PFSK-1 (cell line): ENCODE results near the gene GRIN3A.

Source experiments
- FOXP2 ChIP-seq: optimal IDR thresholded peaks from 2 replicates; pipeline ENCODE3; 2011; ENCODE audit warnings: borderline replicate concordance, control low read depth, inconsistent platforms; ENCODE audit not compliant: insufficient read depth; ENCODE audit errors: extremely low read length, extremely low read depth
- POLR2AphosphoS5 ChIP-seq: IDR thresholded peaks from 2 replicates; pipeline ENCODE4 v1.6.1; 2012; ENCODE audit warnings: low read depth, mild to moderate bottlenecking, control low read depth, low read length, moderate library complexity
- SIN3A ChIP-seq: IDR thresholded peaks from 2 replicates; pipeline ENCODE4 v1.6.1; 2012; ENCODE audit warnings: mild to moderate bottlenecking, low read length, moderate library complexity, borderline replicate concordance; ENCODE audit not compliant: insufficient read depth
- TAF1 ChIP-seq: IDR thresholded peaks from 2 replicates; pipeline ENCODE4 v1.6.1; 2012; ENCODE audit warnings: low read length, control low read depth, borderline replicate concordance; ENCODE audit not compliant: insufficient read depth
- TF ChIP-seq, protein P1 (sequence below), 2 experiments: IDR thresholded peaks; 2 replicates each; pipeline versions ENCODE4 v1.6.1 to v1.8.0; 2011 to 2012; ENCODE audit warnings: low read depth in 2 of 2, low read length in 2 of 2, control low read depth in 1 of 2, inconsistent platforms in 1 of 2, mild to moderate bottlenecking in 1 of 2, moderate library complexity in 1 of 2; ENCODE audit not compliant: insufficient read depth in 1 of 2

The GRIN3A gene

DNA sequence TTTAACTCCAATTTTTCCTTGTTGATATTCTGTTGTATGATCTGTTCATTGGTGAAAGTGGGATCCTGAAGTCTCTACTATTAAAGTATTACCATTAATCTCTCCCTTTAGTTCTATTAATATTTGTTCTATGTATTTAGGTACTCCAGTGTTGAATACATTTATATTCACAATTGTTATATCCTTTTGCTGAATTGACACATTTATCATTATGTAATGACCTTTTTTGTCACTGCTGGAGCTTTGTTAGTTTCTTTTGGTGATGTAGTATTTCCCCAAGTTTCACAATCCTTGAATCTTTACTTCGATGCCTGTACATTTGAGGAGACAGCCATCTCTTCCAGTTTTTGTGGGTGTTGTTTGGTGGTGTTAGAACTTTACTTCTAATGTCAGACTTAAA lies 90.0 kb downstream of the GRIN3A start:
- TF ChIP-seq SIN3A (no peak), POLR2AphosphoS5 (no peak), FOXP2 (no peak), TAF1 (no peak)
- TF ChIP-seq, protein P1, sequence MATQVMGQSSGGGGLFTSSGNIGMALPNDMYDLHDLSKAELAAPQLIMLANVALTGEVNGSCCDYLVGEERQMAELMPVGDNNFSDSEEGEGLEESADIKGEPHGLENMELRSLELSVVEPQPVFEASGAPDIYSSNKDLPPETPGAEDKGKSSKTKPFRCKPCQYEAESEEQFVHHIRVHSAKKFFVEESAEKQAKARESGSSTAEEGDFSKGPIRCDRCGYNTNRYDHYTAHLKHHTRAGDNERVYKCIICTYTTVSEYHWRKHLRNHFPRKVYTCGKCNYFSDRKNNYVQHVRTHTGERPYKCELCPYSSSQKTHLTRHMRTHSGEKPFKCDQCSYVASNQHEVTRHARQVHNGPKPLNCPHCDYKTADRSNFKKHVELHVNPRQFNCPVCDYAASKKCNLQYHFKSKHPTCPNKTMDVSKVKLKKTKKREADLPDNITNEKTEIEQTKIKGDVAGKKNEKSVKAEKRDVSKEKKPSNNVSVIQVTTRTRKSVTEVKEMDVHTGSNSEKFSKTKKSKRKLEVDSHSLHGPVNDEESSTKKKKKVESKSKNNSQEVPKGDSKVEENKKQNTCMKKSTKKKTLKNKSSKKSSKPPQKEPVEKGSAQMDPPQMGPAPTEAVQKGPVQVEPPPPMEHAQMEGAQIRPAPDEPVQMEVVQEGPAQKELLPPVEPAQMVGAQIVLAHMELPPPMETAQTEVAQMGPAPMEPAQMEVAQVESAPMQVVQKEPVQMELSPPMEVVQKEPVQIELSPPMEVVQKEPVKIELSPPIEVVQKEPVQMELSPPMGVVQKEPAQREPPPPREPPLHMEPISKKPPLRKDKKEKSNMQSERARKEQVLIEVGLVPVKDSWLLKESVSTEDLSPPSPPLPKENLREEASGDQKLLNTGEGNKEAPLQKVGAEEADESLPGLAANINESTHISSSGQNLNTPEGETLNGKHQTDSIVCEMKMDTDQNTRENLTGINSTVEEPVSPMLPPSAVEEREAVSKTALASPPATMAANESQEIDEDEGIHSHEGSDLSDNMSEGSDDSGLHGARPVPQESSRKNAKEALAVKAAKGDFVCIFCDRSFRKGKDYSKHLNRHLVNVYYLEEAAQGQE (IDR thresholded peaks at IDR 0.05; ENCODE audit: insufficient read depth in 1 of 2, low read depth in 2 of 2, low read length in 2 of 2) = no peak

DNA sequence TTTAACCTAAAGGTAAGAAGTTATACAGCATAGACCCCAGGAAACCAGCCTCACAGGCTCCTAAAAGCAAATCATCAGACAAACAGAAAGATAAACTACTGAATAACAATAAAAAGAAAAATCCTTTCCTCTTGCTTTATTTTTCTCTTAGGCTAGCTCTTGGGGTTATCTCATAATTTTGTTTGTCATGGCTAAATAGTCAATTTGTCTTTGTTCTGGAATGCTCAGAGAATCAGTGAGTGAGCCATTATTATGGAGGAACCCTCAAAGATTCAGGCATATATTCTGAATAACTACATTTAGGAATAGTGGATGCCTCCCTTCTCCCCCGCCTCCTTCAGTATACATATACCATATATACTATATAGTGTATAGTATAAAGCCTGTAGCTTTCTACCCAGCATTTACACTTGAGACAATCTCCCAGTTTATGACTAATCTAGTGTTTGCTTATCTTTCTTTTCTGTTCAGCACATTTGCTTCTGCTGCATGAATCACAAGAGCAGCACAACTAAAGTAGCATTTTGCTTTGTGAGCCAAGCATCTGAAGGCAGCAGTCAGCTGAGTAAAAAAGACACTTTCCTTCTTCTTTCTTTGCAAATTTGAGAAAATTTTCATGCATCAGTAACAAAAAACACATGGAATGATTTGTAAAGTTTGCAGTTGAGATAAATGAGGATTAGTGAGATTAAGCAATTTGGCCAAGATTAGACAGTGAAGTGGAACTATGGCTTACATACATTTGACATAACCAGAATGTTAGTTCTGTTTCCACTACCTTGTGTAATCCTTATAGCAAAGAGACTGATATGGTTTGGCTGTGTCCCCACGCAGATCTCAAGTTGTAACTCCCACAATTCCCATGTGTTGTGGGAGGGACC lies 98.4 kb downstream of the GRIN3A start:
- TF ChIP-seq, protein P1 (IDR thresholded peaks at IDR 0.05; ENCODE audit: insufficient read depth in 1 of 2, low read depth in 2 of 2, low read length in 2 of 2) = no peak
- TF ChIP-seq FOXP2 (no peak), SIN3A (no peak), TAF1 (no peak), POLR2AphosphoS5 (no peak)

DNA sequence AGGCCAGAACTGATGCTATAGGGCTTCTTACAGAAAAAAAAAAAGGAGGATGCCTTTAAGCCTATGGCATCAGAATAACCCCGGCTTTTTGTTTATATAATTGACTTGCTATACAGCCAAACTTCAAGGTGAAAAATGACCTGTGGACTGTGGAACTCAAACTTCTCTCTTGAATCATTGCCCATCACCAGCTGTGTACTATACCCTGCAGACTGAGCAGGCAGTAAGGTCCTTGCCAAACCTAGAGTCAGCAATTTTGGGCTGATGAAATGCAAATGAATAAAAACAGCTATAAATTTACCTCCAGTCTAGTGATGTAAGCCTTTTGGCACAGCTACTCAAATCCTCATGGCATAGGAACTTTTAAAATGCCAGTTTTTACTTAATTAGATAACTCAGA lies 99.1 kb downstream of the GRIN3A start:
- TF ChIP-seq FOXP2 (no peak), POLR2AphosphoS5 (no peak)
- TF ChIP-seq, protein P1 (IDR thresholded peaks at IDR 0.05; ENCODE audit: insufficient read depth in 1 of 2, low read depth in 2 of 2, low read length in 2 of 2) = no peak

DNA sequence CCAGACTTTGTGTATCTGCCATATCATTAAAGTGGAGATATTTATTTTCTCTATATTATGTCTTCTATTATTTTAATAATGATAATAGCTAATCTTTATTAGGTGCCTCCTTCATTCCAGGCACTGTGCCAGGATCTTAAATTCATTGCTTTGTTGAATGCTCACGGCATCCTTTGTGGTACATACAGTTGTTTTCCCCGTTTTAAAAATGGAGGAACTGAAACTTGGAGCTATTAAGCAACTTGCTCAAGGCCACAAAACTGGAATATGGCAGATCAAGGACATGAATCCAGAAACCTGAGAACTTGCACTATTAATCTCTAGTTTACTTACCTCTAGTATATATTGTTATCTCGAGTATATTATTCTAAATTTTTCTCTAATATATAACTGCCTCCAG lies 102.2 kb downstream of the GRIN3A start:
- no peak for TF ChIP-seq FOXP2
- TF ChIP-seq POLR2AphosphoS5 = no peak
- no peak for TF ChIP-seq TAF1
- TF ChIP-seq SIN3A = no peak
- TF ChIP-seq, protein P1 (IDR thresholded peaks at IDR 0.05; ENCODE audit: insufficient read depth in 1 of 2, low read depth in 2 of 2, low read length in 2 of 2) = no peak
